ENCODE results near the gene C4orf46. TPM values are rescaled to one million over a fixed set of nuclear protein-coding genes. Genes with fewer than 3 reads are reported as not detected.

C4orf46 gene
- total RNA-seq, 1 experiment from 2014 or later, result 12.2 TPM

DNA sequence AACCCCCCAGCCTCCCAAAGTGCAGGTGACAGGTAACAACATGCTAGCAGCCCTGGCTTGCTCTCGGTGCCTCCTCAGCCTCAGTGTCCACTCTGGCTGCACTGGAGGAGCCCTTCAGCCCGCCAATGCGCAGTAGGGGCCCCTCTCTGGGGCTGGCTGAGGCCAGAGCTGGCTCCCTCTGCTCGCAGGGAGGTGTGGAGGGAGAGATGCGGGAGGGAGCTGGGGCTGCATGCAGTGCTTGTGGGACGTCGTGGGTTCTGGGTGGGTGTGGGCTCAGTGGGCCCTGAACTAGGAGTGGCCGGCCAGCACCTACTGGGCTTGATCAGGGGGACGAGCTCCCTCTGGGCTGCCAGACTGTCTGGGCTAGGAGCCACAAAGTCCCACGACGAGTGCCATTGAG is 14.4 kb downstream of the C4orf46 start:
- no peaks in the 10 kb centered on the region for H3K27me3 ChIP-seq (ENCODE audit: control insufficient read depth, insufficient read depth, low read length)
- H3K9me3 ChIP-seq (ENCODE audit: control insufficient read depth, insufficient read depth, low read depth, low read length), result no peaks in the 10 kb centered on the region
- intact Hi-C loops (cut with micrococcal nuclease; ENCODE audit: unreplicated experiment) (no loop called here), in situ Hi-C loops (cut with HindIII; ENCODE audit: low pct_unique_long_range_greater_than_20kb, low sequenced_read_pairs) (no loop called here)
- H3K4me1 ChIP-seq (ENCODE audit: control insufficient read depth, insufficient read depth, low read length), result no peaks in the 10 kb centered on the region
- H3K36me3 ChIP-seq (ENCODE audit: control insufficient read depth, insufficient read depth, low read length), result no peaks in the 10 kb centered on the region
- TF ChIP-seq TCF7L2 (IDR thresholded peaks at IDR 0.05; ENCODE audit: low read depth, low read length) (no peak), SIN3A (IDR thresholded peaks at IDR 0.05; ENCODE audit: borderline replicate concordance, insufficient read depth, low read depth, low read length) (no peak), POLR2AphosphoS5 (IDR thresholded peaks at IDR 0.05; ENCODE audit: low read depth, low read length) (no peak)
- TF ChIP-seq, protein P1, sequence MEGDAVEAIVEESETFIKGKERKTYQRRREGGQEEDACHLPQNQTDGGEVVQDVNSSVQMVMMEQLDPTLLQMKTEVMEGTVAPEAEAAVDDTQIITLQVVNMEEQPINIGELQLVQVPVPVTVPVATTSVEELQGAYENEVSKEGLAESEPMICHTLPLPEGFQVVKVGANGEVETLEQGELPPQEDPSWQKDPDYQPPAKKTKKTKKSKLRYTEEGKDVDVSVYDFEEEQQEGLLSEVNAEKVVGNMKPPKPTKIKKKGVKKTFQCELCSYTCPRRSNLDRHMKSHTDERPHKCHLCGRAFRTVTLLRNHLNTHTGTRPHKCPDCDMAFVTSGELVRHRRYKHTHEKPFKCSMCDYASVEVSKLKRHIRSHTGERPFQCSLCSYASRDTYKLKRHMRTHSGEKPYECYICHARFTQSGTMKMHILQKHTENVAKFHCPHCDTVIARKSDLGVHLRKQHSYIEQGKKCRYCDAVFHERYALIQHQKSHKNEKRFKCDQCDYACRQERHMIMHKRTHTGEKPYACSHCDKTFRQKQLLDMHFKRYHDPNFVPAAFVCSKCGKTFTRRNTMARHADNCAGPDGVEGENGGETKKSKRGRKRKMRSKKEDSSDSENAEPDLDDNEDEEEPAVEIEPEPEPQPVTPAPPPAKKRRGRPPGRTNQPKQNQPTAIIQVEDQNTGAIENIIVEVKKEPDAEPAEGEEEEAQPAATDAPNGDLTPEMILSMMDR (IDR thresholded peaks at IDR 0.05), result no peak
- TF ChIP-seq, protein P2, sequence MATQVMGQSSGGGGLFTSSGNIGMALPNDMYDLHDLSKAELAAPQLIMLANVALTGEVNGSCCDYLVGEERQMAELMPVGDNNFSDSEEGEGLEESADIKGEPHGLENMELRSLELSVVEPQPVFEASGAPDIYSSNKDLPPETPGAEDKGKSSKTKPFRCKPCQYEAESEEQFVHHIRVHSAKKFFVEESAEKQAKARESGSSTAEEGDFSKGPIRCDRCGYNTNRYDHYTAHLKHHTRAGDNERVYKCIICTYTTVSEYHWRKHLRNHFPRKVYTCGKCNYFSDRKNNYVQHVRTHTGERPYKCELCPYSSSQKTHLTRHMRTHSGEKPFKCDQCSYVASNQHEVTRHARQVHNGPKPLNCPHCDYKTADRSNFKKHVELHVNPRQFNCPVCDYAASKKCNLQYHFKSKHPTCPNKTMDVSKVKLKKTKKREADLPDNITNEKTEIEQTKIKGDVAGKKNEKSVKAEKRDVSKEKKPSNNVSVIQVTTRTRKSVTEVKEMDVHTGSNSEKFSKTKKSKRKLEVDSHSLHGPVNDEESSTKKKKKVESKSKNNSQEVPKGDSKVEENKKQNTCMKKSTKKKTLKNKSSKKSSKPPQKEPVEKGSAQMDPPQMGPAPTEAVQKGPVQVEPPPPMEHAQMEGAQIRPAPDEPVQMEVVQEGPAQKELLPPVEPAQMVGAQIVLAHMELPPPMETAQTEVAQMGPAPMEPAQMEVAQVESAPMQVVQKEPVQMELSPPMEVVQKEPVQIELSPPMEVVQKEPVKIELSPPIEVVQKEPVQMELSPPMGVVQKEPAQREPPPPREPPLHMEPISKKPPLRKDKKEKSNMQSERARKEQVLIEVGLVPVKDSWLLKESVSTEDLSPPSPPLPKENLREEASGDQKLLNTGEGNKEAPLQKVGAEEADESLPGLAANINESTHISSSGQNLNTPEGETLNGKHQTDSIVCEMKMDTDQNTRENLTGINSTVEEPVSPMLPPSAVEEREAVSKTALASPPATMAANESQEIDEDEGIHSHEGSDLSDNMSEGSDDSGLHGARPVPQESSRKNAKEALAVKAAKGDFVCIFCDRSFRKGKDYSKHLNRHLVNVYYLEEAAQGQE (IDR thresholded peaks at IDR 0.05; ENCODE audit: insufficient read depth in 1 of 2, low read depth in 2 of 2, low read length in 1 of 2), result no peak
- no peak for DNase-seq (ENCODE audit: low read depth, low spot score)
- ChIA-PET CTCF (no interaction called here), POLR2A (no interaction called here)
- no peak overlapping the region for H3K4me3 ChIP-seq (ENCODE audit: low read depth in 2 of 2, low read length in 2 of 2)
- H3K27ac ChIP-seq (ENCODE audit: low read length), result no peak overlapping the region
- BruUV-seq (replicated peaks), result no TSS peak
- ATAC-seq, result no peak

GRCh38 chr4:158656439-158656838 is 15.2 kb downstream of the C4orf46 start:
- Histone ChIP-seq H3K36me3 (ENCODE audit: control insufficient read depth, insufficient read depth, low read length) (no peaks in the 10 kb centered on the region), H3K9me3 (ENCODE audit: control insufficient read depth, insufficient read depth, low read depth, low read length) (no peaks in the 10 kb centered on the region), H3K27ac (ENCODE audit: low read length) (no peak overlapping the region), H3K27me3 (ENCODE audit: control insufficient read depth, insufficient read depth, low read length) (no peaks in the 10 kb centered on the region; the same call in 1 of the 2 replicates), H3K4me1 (ENCODE audit: control insufficient read depth, insufficient read depth, low read length) (no peaks in the 10 kb centered on the region), H3K4me3 (ENCODE audit: low read depth in 2 of 2, low read length in 2 of 2) (no peak overlapping the region)
- intact Hi-C loops (cut with micrococcal nuclease; ENCODE audit: unreplicated experiment) (no loop called here), in situ Hi-C loops (cut with HindIII; ENCODE audit: low pct_unique_long_range_greater_than_20kb, low sequenced_read_pairs) (no loop called here)
- no peak for DNase-seq (ENCODE audit: low read depth, low spot score)
- no TSS peak for BruUV-seq (replicated peaks)
- POLR2A ChIA-PET, result no interaction called here
- ATAC-seq, result no peak
- CTCF ChIA-PET, result interaction anchor here (0.6 kb wide), 1 partner anchor 99 kb away, joined by 9 read pairs; no protein-coding TSS in a partner anchor
- TF ChIP-seq, protein P2 (IDR thresholded peaks at IDR 0.05; ENCODE audit: insufficient read depth in 1 of 2, low read depth in 2 of 2, low read length in 1 of 2), result no peak
- TF ChIP-seq, protein P1 (IDR thresholded peaks at IDR 0.05), result no peak
- no peak for TF ChIP-seq TCF7L2 (IDR thresholded peaks at IDR 0.05; ENCODE audit: low read depth, low read length)
- TF ChIP-seq POLR2AphosphoS5 (IDR thresholded peaks at IDR 0.05; ENCODE audit: low read depth, low read length), result no peak
- no peak for TF ChIP-seq SIN3A (IDR thresholded peaks at IDR 0.05; ENCODE audit: borderline replicate concordance, insufficient read depth, low read depth, low read length)

All from Panc1 (cell line).